HEK293 (cell line): Measurements from ENCODE around the gene SLC36A4.
"Not testable (repeated sequence)": the region's sequence is repeated elsewhere in the genome, so short reads cannot be mapped to it uniquely, and the experiment has no call there.

Experiments
- CTCF ChIA-PET: fragments of 350-600 bp; formaldehyde crosslinking; extraction: SDS; loops from one replicate; lab custom pipeline; 2021; ENCODE audit warnings: antibody characterized with exemption; lab: Yijun Ruan, JAX
- POLR2A ChIA-PET: fragments of 300-600 bp; formaldehyde crosslinking; extraction: SDS; loops from one replicate; lab custom pipeline; 2020; ENCODE audit warnings: antibody characterized with exemption, inconsistent platforms; lab: Yijun Ruan, JAX
- H3K27ac ChIP-seq: fragments of 200-500 bp; sonication (Bioruptor generic); 2 replicates; pipeline ENCODE4 v1.5.1; 2014; ENCODE audit warnings: low read depth, low read length, control low read depth, inconsistent platforms; ENCODE audit errors: extremely low read depth
- H3K36me3 ChIP-seq, 2 experiments: fragments of 200-500 bp in 1 of 2; sonication (Bioruptor generic) in 1 of 2; 1 replicate in 1 of 2; 2 replicates in 1 of 2; pipeline ENCODE4 v1.5.1; 2014 to 2017; ENCODE audit warnings: inconsistent platforms in 2 of 2, low read length in 2 of 2; ENCODE audit not compliant: control insufficient read depth in 2 of 2, insufficient read depth in 1 of 2
- H3K4me1 ChIP-seq: fragments of 200-500 bp; sonication (Bioruptor generic); 2 replicates; pipeline ENCODE4 v1.5.1; 2014; ENCODE audit warnings: mild to moderate bottlenecking, low read length, inconsistent platforms; ENCODE audit not compliant: control insufficient read depth, insufficient read depth
- H3K4me3 ChIP-seq: 2 replicates; pipeline ENCODE4 v1.5.1; 2011; ENCODE audit warnings: low read depth, mild to moderate bottlenecking, control low read depth, low read length, moderate library complexity
- H3K9me3 ChIP-seq: fragments of 200-500 bp; sonication (Bioruptor generic); 2 replicates; pipeline ENCODE4 v1.5.1; 2014; ENCODE audit warnings: low read depth, low read length, inconsistent platforms; ENCODE audit not compliant: control insufficient read depth, insufficient read depth
- BCL11A ChIP-seq: fragments of 450-650 bp; formaldehyde crosslinking; IDR thresholded peaks from 2 replicates; pipeline ENCODE4 v1.5.1; 2016; ENCODE audit warnings: low read depth, missing biosample characterization, missing genetic modification characterization
- EGR2 ChIP-seq: fragments of 450-650 bp; formaldehyde crosslinking; IDR thresholded peaks from 2 replicates; pipeline ENCODE4 v1.5.1; 2016; ENCODE audit warnings: low read depth, missing biosample characterization, missing genetic modification characterization
- ELK4 ChIP-seq: IDR thresholded peaks from 2 replicates; pipeline ENCODE4 v1.6.1; 2011; ENCODE audit warnings: mild to moderate bottlenecking, low read depth, low read length, borderline replicate concordance
- GLIS1 ChIP-seq: fragments of 450-650 bp; formaldehyde crosslinking; IDR thresholded peaks from 2 replicates; pipeline ENCODE4 v1.5.1; 2016; ENCODE audit warnings: missing biosample characterization, missing genetic modification characterization
- PRDM1 ChIP-seq: fragments of 450-650 bp; formaldehyde crosslinking; IDR thresholded peaks from 2 replicates; pipeline ENCODE4; 2016; ENCODE audit warnings: missing biosample characterization, missing genetic modification characterization
- REPIN1 ChIP-seq: fragments of 450-650 bp; formaldehyde crosslinking; IDR thresholded peaks from 2 replicates; pipeline ENCODE4 v1.5.1; 2017; ENCODE audit warnings: missing biosample characterization, missing genetic modification characterization, low read depth
- SETDB1 ChIP-seq: IDR thresholded peaks from one replicate; pipeline ENCODE4 v1.6.1; 2017; ENCODE audit warnings: mild to moderate bottlenecking, low read length, moderate library complexity, mixed read lengths; ENCODE audit not compliant: insufficient read length
- YY1 ChIP-seq: fragments of 450-650 bp; formaldehyde crosslinking; IDR thresholded peaks from 2 replicates; pipeline ENCODE4 v1.5.1; 2018; ENCODE audit warnings: missing biosample characterization, missing genetic modification characterization
- ZBTB17 ChIP-seq: fragments of 450-650 bp; formaldehyde crosslinking; IDR thresholded peaks from 2 replicates; pipeline ENCODE4 v1.5.1; 2016; ENCODE audit warnings: missing biosample characterization, missing genetic modification characterization
- ZBTB7A ChIP-seq: fragments of 450-650 bp; formaldehyde crosslinking; IDR thresholded peaks from 2 replicates; pipeline ENCODE4 v1.5.1; 2016; ENCODE audit warnings: low read depth, missing biosample characterization, missing genetic modification characterization
- ZIC2 ChIP-seq: fragments of 450-650 bp; formaldehyde crosslinking; IDR thresholded peaks from 2 replicates; pipeline ENCODE4 v1.5.1; 2016; ENCODE audit warnings: missing biosample characterization, missing genetic modification characterization
- ZNF133 ChIP-seq: fragments of 450-650 bp; formaldehyde crosslinking; IDR thresholded peaks from 2 replicates; pipeline ENCODE4 v1.5.1; 2016; ENCODE audit warnings: missing biosample characterization, missing genetic modification characterization
- ZNF140 ChIP-seq: fragments of 450-650 bp; formaldehyde crosslinking; IDR thresholded peaks from 2 replicates; pipeline ENCODE4 v1.5.1; 2016; ENCODE audit warnings: missing biosample characterization, missing genetic modification characterization
- ZNF223 ChIP-seq: fragments of 450-650 bp; formaldehyde crosslinking; IDR thresholded peaks from 2 replicates; pipeline ENCODE4 v1.5.1; 2016; ENCODE audit warnings: missing biosample characterization, missing genetic modification characterization
- ZNF274 ChIP-seq, 2 experiments: fragments of 200-500 bp in 1 of 2; fragments of 450-650 bp in 1 of 2; sonication (Bioruptor generic) in 1 of 2; formaldehyde crosslinking in 1 of 2; IDR thresholded peaks; 2 replicates each; pipeline versions ENCODE4 v1.5.1 to v1.6.1; 2014 to 2016; ENCODE audit warnings: borderline replicate concordance in 1 of 2, inconsistent platforms in 1 of 2, low read length in 1 of 2, missing biosample characterization in 1 of 2, missing genetic modification characterization in 1 of 2
- ZNF311 ChIP-seq: fragments of 450-650 bp; formaldehyde crosslinking; IDR thresholded peaks from 2 replicates; pipeline ENCODE4 v1.5.1; 2017; ENCODE audit warnings: missing biosample characterization, missing genetic modification characterization, borderline replicate concordance
- ZNF354C ChIP-seq: fragments of 450-650 bp; formaldehyde crosslinking; IDR thresholded peaks from 2 replicates; pipeline ENCODE4 v1.5.1; 2016; ENCODE audit warnings: missing biosample characterization, missing genetic modification characterization, low read depth, borderline replicate concordance
- ZNF416 ChIP-seq: fragments of 450-650 bp; formaldehyde crosslinking; IDR thresholded peaks from 2 replicates; pipeline ENCODE4 v1.5.1; 2016; ENCODE audit warnings: missing biosample characterization, missing genetic modification characterization
- ZNF626 ChIP-seq: fragments of 450-650 bp; sonication (Bioruptor Pico); formaldehyde crosslinking; IDR thresholded peaks from 2 replicates; pipeline ENCODE4 v1.5.1; 2018; ENCODE audit warnings: missing biosample characterization, missing genetic modification characterization, inconsistent platforms
- ZNF654 ChIP-seq: fragments of 450-650 bp; formaldehyde crosslinking; IDR thresholded peaks from 2 replicates; pipeline ENCODE4 v1.5.1; 2016; ENCODE audit warnings: low read depth, missing biosample characterization, missing genetic modification characterization
- ZNF658 ChIP-seq: fragments of 450-650 bp; formaldehyde crosslinking; IDR thresholded peaks from 2 replicates; pipeline ENCODE4; 2016; ENCODE audit warnings: missing biosample characterization, missing genetic modification characterization
- ZNF707 ChIP-seq: fragments of 450-650 bp; formaldehyde crosslinking; IDR thresholded peaks from 2 replicates; pipeline ENCODE4 v1.5.1; 2016; ENCODE audit warnings: missing biosample characterization, missing genetic modification characterization
- ZSCAN18 ChIP-seq: fragments of 450-650 bp; formaldehyde crosslinking; IDR thresholded peaks from 2 replicates; pipeline ENCODE4 v1.5.1; 2016; ENCODE audit warnings: missing biosample characterization, missing genetic modification characterization

The SLC36A4 gene

DNA sequence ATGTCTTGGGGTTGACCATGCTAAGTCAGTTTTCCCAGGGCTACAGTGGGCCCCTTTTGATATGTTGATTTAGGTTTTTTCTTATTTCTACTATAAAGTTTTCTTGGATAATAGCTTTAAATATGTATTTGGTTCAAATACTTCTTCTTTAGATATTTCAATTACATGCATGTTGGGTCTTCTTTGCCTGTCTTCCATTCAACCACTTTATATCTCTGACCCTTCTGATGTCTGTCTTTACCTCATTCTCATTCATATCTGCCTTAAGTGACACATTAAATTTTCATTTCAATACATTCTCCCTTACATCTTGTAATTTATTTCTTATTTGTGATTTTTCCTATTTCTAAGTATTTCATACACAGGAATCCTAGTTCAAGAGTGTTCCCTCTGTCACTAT lies 10.5 kb downstream of the SLC36A4 start:
- Histone ChIP-seq H3K27ac (no peak overlapping the region), H3K9me3 (no peaks in the 10 kb centered on the region; the same call in 1 of the 2 replicates), H3K36me3 (peaks cover 11 to 18% of the 10 kb centered on the region in 2 experiments; a peak in 2 of 3 replicates), H3K4me3 (no peak overlapping the region), H3K4me1 (no peaks in the 10 kb centered on the region)
- POLR2A ChIA-PET = no interaction called here
- TF ChIP-seq ZNF354C (no peak), SETDB1 (peak; percentile 35), ZNF133 (tag by site-specific recombination) (peak; percentile 94)
- CTCF ChIA-PET = no interaction called here

DNA sequence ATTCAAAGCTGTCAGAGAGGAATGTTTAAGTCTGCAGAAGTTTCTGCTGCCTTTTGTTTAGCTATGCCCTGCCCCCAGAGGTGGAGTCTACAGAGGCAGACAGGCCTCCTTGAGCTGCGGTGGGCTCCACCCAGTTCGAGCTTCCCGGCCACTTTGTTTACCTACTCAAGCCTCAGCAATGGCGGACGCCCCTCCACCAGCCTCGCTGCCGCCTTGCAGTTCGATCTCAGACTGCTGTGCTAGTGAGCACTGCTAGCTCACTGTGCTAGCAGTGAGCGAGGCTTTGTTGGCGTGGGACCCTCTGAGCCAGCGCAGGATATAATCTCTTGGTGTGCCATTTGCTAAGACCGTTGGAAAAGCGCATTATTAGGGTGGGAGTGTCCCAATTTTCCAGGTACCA lies 19.9 kb downstream of the SLC36A4 start:
- H3K4me1 ChIP-seq, CTCF ChIA-PET, H3K27ac ChIP-seq, H3K9me3 ChIP-seq, POLR2A ChIA-PET, H3K4me3 ChIP-seq: not testable (repeated sequence)
- H3K36me3 ChIP-seq = peaks cover 8 to 51% of the 10 kb centered on the region in 2 experiments; a peak in 2 of 3 replicates

DNA sequence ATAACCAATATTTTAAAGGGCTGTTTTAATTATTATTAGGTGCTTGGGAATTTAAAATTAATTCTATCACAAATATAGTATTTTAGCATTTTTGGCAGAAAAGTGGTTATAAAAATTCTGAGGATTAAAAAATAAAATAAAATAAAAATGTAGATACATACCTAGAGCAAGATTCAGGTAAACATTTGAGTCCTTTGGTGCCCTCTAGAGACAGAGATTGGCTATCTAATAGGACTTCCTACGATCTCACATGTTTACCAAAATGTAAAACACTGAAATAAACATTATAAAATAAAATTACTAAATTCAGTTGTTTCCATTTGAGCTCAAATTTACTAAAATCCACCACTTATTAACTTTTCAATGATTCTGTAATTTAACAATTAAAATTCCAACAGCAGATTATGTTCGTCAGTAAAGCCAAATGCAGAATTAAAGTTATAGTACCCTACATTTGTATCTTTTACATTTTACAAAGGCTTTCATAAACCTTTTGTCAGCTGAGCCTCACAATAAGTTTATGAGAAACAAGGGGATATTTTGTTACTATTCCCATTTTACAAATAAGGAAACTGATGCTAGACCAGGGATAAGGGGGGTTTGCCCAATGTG lies 27.7 kb downstream of the SLC36A4 start:
- ChIA-PET CTCF (interaction anchor here (0.6 to 1.3 kb wide), 8 partner anchors 9 to 1393 kb away, joined by 3 to 8 read pairs (median 3); no protein-coding TSS in a partner anchor), POLR2A (no interaction called here)
- peaks cover 0 to 14% of the 10 kb centered on the region in 2 experiments; a peak in 1 of 3 replicates for H3K36me3 ChIP-seq
- H3K27ac ChIP-seq = no peak overlapping the region
- no peaks in the 10 kb centered on the region for H3K4me1 ChIP-seq
- TF ChIP-seq ZNF274 (IDR thresholded peaks at IDR 0.05; ENCODE audit: low read length) (no peak), ZNF274 (tag by site-specific recombination; IDR thresholded peaks at IDR 0.05; ENCODE audit: borderline replicate concordance) (no peak), ZNF416 (tag by site-specific recombination) (no peak), YY1 (tag by site-specific recombination) (no peak), ZNF140 (tag by site-specific recombination) (no peak), GLIS1 (tag by site-specific recombination) (no peak), ZNF654 (tag by site-specific recombination) (0 out of 2 replicates have a peak, but pooled peaks have one; percentile 10), EGR2 (tag by site-specific recombination) (no peak)
- H3K9me3 ChIP-seq = no peaks in the 10 kb centered on the region
- H3K4me3 ChIP-seq = no peak overlapping the region

DNA sequence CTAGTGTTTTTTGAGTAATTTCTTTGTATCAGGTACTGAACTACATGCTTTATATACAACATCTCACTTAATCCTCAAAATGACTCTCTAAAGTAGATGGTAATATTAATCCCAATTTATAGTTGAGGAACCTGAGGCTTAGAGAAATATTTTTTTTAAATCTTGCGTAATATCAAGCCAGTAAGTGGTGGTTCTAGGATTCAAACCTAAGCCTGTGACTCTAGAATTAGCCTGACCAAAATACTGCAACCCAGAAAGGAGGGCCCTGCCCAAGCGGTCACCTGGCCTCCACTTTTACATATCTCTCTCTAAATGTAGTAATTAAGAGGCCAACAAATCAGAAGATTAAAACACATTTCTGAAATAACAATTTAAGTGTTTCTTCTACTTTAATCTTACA lies 28.6 kb downstream of the SLC36A4 start:
- Histone ChIP-seq H3K36me3 (peaks cover 0 to 22% of the 10 kb centered on the region in 2 experiments; a peak in 1 of 3 replicates), H3K9me3 (no peaks in the 10 kb centered on the region), H3K4me1 (no peaks in the 10 kb centered on the region), H3K4me3 (no peak overlapping the region), H3K27ac (no peak overlapping the region)
- ChIA-PET CTCF (interaction anchor here (0.5 to 1.3 kb wide), 5 partner anchors 9 to 1762 kb away, joined by 3 to 8 read pairs (median 3); no protein-coding TSS in a partner anchor), POLR2A (no interaction called here)
- TF ChIP-seq ZNF311 (tag by site-specific recombination) = no peak
- no peak for TF ChIP-seq ZNF223 (tag by site-specific recombination)
- TF ChIP-seq ZBTB7A (tag by site-specific recombination) = no peak
- TF ChIP-seq ZBTB17 (tag by site-specific recombination) = no peak
- TF ChIP-seq REPIN1 (tag by site-specific recombination) = no peak
- TF ChIP-seq ZSCAN18 (tag by site-specific recombination) = no peak
- no peak for TF ChIP-seq ZIC2
- no peak for TF ChIP-seq ZNF416 (tag by site-specific recombination)
- no peak for TF ChIP-seq ZNF626
- no peak for TF ChIP-seq ELK4
- TF ChIP-seq ZNF658 (tag by site-specific recombination) = no peak
- TF ChIP-seq BCL11A = no peak
- TF ChIP-seq ZNF274 (IDR thresholded peaks at IDR 0.05; ENCODE audit: low read length) = no peak
- TF ChIP-seq ZNF274 (tag by site-specific recombination; IDR thresholded peaks at IDR 0.05; ENCODE audit: borderline replicate concordance) = no peak
- TF ChIP-seq GLIS1 (tag by site-specific recombination) = no peak
- TF ChIP-seq ZNF707 = no peak
- no peak for TF ChIP-seq PRDM1 (tag by site-specific recombination)
